PFSK-1 (cell line): ENCODE data around the gene CAV3.

Experiments
- POLR2AphosphoS5 ChIP-seq: IDR thresholded peaks from 2 replicates; pipeline ENCODE4 v1.6.1; 2012; ENCODE audit warnings: low read depth, mild to moderate bottlenecking, control low read depth, low read length, moderate library complexity
- TAF1 ChIP-seq: IDR thresholded peaks from 2 replicates; pipeline ENCODE4 v1.6.1; 2012; ENCODE audit warnings: low read length, control low read depth, borderline replicate concordance; ENCODE audit not compliant: insufficient read depth

DNA sequence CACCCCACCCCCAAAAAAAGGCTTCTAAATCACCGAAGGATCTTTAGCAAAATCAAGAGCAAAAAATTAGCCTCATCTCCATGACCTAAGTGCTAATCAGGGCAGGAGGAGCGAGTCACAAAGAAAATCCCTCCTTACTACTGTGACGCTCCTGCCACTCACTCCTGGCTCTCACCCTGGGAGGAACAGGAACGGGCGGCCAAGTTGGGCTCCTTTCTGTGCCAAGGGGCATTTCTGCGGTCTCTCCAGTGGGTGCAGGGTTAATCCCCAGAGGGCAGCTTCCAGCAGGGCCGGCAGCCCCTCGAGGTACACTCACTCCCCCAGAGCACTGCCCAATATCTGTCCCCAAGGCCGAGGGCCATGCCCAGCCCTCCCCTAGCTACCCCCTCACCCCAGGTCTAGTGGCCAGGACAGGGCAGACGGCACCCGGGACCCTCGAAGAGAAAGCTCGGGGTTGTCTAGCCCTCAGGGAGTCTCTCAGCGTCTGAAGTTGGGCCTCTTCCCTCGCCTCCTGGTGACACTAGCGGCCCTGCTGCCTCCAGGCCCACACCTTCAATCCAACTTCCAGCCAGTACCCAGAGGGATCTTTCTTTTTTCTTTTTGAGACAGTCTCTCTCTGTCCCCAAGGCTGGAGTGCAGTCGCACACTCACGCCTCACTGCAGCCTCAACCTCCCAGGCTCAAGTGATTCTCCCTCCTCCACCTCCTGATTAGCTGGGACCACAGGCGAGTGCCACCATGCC is 706 bp downstream of the CAV3 start:
- no peak for TF ChIP-seq POLR2AphosphoS5
- no peak for TF ChIP-seq TAF1
